HL-60 (cell line): Measurements from ENCODE around the gene DENND1A.

Experiments
- POLR2AphosphoS5 ChIP-seq: IDR thresholded peaks from 2 replicates; pipeline ENCODE4 v1.6.1; 2012; ENCODE audit warnings: low read depth
- TF ChIP-seq, protein P1 (sequence below): IDR thresholded peaks from one replicate; pipeline ENCODE4 v1.5.1; 2011; ENCODE audit warnings: low read length, control low read depth, inconsistent platforms; ENCODE audit not compliant: insufficient read depth

DNA sequence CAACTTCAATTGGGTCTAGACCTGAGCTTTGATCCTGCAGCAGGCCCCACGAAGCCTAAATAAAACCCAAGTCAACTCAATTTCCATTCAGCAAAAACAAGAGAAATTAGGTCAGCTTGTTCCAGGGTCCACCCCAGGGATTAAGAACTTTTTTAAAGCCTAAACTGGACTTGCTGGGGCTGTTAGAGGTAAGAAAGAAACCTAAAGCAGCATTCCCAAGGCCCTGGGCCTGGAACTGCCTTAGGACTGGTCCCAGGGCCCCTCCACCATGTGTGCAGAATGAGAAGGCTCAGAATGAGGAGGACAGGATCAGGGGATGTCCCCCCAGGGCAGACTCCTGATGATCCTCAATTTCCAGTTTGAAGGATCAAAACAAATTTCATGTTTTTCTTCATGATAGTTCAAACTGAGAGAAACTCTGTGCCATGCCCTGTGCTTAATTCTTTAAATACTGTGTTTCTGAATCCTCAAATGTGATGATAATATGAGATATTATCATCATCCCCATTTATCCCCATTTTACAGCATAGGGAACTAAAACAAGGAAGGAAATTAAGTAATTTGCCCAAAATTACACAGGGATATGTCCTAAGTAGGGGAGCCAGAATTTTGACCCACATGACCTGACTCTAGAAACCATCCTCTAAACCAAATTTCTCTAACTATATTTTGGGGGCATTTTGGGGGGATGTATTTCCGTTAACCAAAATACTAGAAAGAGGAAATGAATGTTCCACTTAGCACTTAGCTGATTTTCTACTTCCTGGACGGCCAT is 64.5 kb downstream of the DENND1A start:
- TF ChIP-seq, protein P1, sequence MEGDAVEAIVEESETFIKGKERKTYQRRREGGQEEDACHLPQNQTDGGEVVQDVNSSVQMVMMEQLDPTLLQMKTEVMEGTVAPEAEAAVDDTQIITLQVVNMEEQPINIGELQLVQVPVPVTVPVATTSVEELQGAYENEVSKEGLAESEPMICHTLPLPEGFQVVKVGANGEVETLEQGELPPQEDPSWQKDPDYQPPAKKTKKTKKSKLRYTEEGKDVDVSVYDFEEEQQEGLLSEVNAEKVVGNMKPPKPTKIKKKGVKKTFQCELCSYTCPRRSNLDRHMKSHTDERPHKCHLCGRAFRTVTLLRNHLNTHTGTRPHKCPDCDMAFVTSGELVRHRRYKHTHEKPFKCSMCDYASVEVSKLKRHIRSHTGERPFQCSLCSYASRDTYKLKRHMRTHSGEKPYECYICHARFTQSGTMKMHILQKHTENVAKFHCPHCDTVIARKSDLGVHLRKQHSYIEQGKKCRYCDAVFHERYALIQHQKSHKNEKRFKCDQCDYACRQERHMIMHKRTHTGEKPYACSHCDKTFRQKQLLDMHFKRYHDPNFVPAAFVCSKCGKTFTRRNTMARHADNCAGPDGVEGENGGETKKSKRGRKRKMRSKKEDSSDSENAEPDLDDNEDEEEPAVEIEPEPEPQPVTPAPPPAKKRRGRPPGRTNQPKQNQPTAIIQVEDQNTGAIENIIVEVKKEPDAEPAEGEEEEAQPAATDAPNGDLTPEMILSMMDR: no peak
- TF ChIP-seq POLR2AphosphoS5: no peak
